ENCODE results near the gene ZNF648.
"Not testable (repeated sequence)": the region's sequence is repeated elsewhere in the genome, so short reads cannot be mapped to it uniquely, and the experiment has no call there.

Gene ZNF648

DNA sequence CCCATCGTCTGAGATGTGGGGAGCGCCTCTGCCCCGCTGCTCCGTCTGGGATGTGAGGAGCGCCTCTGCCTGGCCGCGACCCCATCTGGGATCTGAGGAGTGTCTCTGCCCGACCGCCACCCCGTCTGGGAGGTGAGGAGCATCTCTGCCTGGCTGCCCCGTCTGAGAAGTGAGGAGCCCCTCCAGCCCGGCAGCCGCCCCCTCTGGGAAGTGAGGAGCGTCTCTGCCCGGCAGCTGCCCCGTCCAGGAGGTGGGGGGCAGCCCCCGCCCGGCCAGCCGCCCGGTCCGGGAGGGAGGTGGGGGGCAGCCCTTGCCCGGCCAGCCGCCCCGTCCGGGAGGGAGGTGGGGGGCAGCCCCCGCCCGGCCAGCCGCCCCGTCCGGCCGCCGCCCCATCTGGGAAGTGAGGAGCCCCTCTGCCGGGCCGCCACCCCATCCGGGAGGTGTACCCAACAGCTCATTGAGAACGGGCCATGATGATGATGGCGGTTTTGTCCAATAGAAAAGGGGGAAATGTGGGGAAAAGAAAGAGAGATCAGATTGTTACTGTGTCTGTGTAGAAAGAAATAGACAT lies 50.6 kb downstream of the ZNF648 start:
- H4K12ac ChIP-seq (ENCODE audit: low read depth, low read length); H4K91ac ChIP-seq (ENCODE audit: low read depth, low read length); H3K9me3 ChIP-seq (ENCODE audit: insufficient read depth, low read depth, low read length); H2AK5ac ChIP-seq (ENCODE audit: low read length); DNase-seq; H3K27ac ChIP-seq (ENCODE audit: low read depth, low read length); H3K79me2 ChIP-seq (ENCODE audit: control insufficient read depth, insufficient read depth, low read length, poor library complexity); H3K4me3 ChIP-seq (ENCODE audit: low read depth, low read length); H2BK5ac ChIP-seq (ENCODE audit: low read depth, low read length, poor library complexity); H2BK12ac ChIP-seq (ENCODE audit: low read length); H2AFZ ChIP-seq (ENCODE audit: insufficient read depth, low read length, poor library complexity); H3K9ac ChIP-seq (ENCODE audit: low read length); H3K79me1 ChIP-seq (ENCODE audit: low read length); H3K23ac ChIP-seq (ENCODE audit: low read length); H3K36me3 ChIP-seq (ENCODE audit: control insufficient read depth in 1 of 2, insufficient read depth in 2 of 2, low read length in 2 of 2); H4K8ac ChIP-seq (ENCODE audit: low read depth, low read length); H3K4ac ChIP-seq (ENCODE audit: low read depth, low read length); H3K4me2 ChIP-seq (ENCODE audit: low read length); H2BK120ac ChIP-seq (ENCODE audit: insufficient read depth, low read length, poor library complexity); H3K14ac ChIP-seq (ENCODE audit: low read length); H3K27me3 ChIP-seq (ENCODE audit: insufficient read depth, low read length); H3K4me1 ChIP-seq (ENCODE audit: control insufficient read depth in 1 of 2, insufficient read depth in 2 of 2, low read length in 2 of 2); H3K18ac ChIP-seq (ENCODE audit: low read length): not testable (repeated sequence)
- no CpG with 5 or more reads among the region's 37 CpGs for WGBS (ENCODE audit: extremely low coverage, insufficient coverage, insufficient read length)

DNA sequence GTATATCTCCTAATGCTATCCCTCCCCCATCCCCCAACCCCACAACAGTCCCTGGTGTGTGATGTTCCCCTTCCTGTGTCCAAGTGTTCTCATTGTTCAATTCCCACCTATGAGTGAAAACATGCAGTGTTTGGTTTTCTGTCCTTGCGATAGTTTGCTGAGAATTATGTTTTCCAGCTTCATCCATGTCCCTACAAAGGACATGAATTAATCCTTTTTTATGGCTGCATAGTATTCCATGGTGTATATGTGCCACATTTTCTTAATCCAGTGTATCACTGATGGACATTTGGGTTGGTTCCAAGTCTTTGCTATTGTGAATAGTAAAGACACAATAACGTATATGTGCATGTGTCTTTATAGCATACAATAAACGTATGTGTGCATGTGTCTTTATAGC lies 56.1 kb downstream of the ZNF648 start:
- not testable (repeated sequence) for H3K36me3 ChIP-seq (ENCODE audit: control insufficient read depth in 1 of 2, insufficient read depth in 2 of 2, low read length in 2 of 2); H3K4me1 ChIP-seq (ENCODE audit: control insufficient read depth in 1 of 2, insufficient read depth in 2 of 2, low read length in 2 of 2); H3K79me1 ChIP-seq (ENCODE audit: low read length); H3K23ac ChIP-seq (ENCODE audit: low read length); H4K91ac ChIP-seq (ENCODE audit: low read depth, low read length); H3K4me2 ChIP-seq (ENCODE audit: low read length); H3K27me3 ChIP-seq (ENCODE audit: insufficient read depth, low read length); H3K4ac ChIP-seq (ENCODE audit: low read depth, low read length); H2AFZ ChIP-seq (ENCODE audit: insufficient read depth, low read length, poor library complexity); H2BK120ac ChIP-seq (ENCODE audit: insufficient read depth, low read length, poor library complexity); H2BK5ac ChIP-seq (ENCODE audit: low read depth, low read length, poor library complexity); H4K8ac ChIP-seq (ENCODE audit: low read depth, low read length); H3K9ac ChIP-seq (ENCODE audit: low read length); H2BK12ac ChIP-seq (ENCODE audit: low read length); H3K18ac ChIP-seq (ENCODE audit: low read length); H3K9me3 ChIP-seq (ENCODE audit: insufficient read depth, low read depth, low read length); H3K4me3 ChIP-seq (ENCODE audit: low read depth, low read length); DNase-seq; H4K12ac ChIP-seq (ENCODE audit: low read depth, low read length); H3K79me2 ChIP-seq (ENCODE audit: control insufficient read depth, insufficient read depth, low read length, poor library complexity); H2AK5ac ChIP-seq (ENCODE audit: low read length); H3K14ac ChIP-seq (ENCODE audit: low read length); H3K27ac ChIP-seq (ENCODE audit: low read depth, low read length)
- WGBS (ENCODE audit: extremely low coverage, insufficient coverage, insufficient read length) = no CpG with 5 or more reads among the region's 3 CpGs

DNA sequence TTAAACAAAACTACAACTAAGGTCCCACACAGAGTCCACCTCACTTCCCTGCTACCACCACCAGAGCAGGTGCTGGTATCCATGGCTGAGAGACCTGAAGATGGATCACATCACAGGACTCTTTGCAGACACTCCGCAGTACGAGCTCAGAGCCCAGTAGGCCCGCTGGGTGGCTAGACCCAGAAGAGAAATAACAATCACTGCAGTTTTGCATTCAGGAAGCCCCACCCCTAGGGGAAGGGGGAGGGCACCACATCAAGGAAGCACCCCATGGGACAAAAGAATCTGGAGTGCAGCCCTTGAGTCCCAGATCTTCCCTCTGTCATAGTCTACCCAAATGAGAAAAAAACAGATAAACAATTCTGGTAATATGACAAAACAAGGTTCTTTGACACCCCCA lies 56.9 kb downstream of the ZNF648 start:
- no CpG with 5 or more reads among the region's 3 CpGs for WGBS (ENCODE audit: extremely low coverage, insufficient coverage, insufficient read length)

More for the DNA sequence above, 56.9 kb downstream of the ZNF648 start:
- H3K4me3 ChIP-seq (ENCODE audit: low read depth, low read length) = no peak overlapping the region
- no peak overlapping the region for H2BK12ac ChIP-seq (ENCODE audit: low read length)
- H4K91ac ChIP-seq (ENCODE audit: low read depth, low read length) = no peak overlapping the region
- H3K18ac ChIP-seq (ENCODE audit: low read length) = no peak overlapping the region
- H3K27ac ChIP-seq (ENCODE audit: low read depth, low read length) = no peak overlapping the region
- H3K27me3 ChIP-seq (ENCODE audit: insufficient read depth, low read length) = no peaks in the 10 kb centered on the region
- H4K12ac ChIP-seq (ENCODE audit: low read depth, low read length) = no peak overlapping the region
- H3K4ac ChIP-seq (ENCODE audit: low read depth, low read length) = no peak overlapping the region
- H3K36me3 ChIP-seq (ENCODE audit: control insufficient read depth in 1 of 2, insufficient read depth in 2 of 2, low read length in 2 of 2) = no peaks in the 10 kb centered on the region
- no peak overlapping the region for H3K14ac ChIP-seq (ENCODE audit: low read length)
- H3K79me2 ChIP-seq (ENCODE audit: control insufficient read depth, insufficient read depth, low read length, poor library complexity) = no peaks in the 10 kb centered on the region
- H3K9ac ChIP-seq (ENCODE audit: low read length) = no peak overlapping the region
- no peak overlapping the region for H2BK120ac ChIP-seq (ENCODE audit: insufficient read depth, low read length, poor library complexity)
- H2AK5ac ChIP-seq (ENCODE audit: low read length) = no peak overlapping the region
- H3K4me2 ChIP-seq (ENCODE audit: low read length) = no peak overlapping the region
- peaks cover 0 to 7% of the 10 kb centered on the region in 2 experiments for H3K4me1 ChIP-seq (ENCODE audit: control insufficient read depth in 1 of 2, insufficient read depth in 2 of 2, low read length in 2 of 2)
- no peak overlapping the region for H2AFZ ChIP-seq (ENCODE audit: insufficient read depth, low read length, poor library complexity)
- H3K23ac ChIP-seq (ENCODE audit: low read length) = no peak overlapping the region
- no peak overlapping the region for H2BK5ac ChIP-seq (ENCODE audit: low read depth, low read length, poor library complexity)
- DNase-seq = no peak
- H3K9me3 ChIP-seq (ENCODE audit: insufficient read depth, low read depth, low read length) = no peaks in the 10 kb centered on the region
- no peak overlapping the region for H4K8ac ChIP-seq (ENCODE audit: low read depth, low read length)
- no peaks in the 10 kb centered on the region for H3K79me1 ChIP-seq (ENCODE audit: low read length)
